Activated CD4-positive, CD25-positive, alpha-beta regulatory T cell treated with anti-CD3 and anti-CD28 coated beads, Interleukin-2, amount 50 U/mL, for 72 hours (primary cell): ENCODE results near the gene SLC12A8.
A peak's percentile ranks its signal among the peaks of the same experiment; 100 is the strongest.

ENCODE experiments used
- DNase-seq: peaks from one replicate; pipeline ENCODE4 v3.0.0; 2021

The SLC12A8 gene

GRCh38 chr3:125069968-125070745, 142.4 kb downstream of the SLC12A8 start:
- DNase-seq: no peak

GRCh38 chr3:125069452-125069851, 143.1 kb downstream of the SLC12A8 start:
- no peak for DNase-seq

- DNase-seq: no peak
These were observed 144.3 kb downstream of the SLC12A8 start for GRCh38 chr3:125068265-125068664.

GRCh38 chr3:125067225-125067624, 145.3 kb downstream of the SLC12A8 start:
- DNase-seq: no peak

GRCh38 chr3:125062904-125063618, 149.5 kb downstream of the SLC12A8 start:
- no peak for DNase-seq

- DNase-seq: no peak
These were observed 150.9 kb downstream of the SLC12A8 start for GRCh38 chr3:125061646-125062045.

GRCh38 chr3:125061170-125061569, 151.4 kb downstream of the SLC12A8 start:
- no peak for DNase-seq

GRCh38 chr3:125059488-125060245, 152.9 kb downstream of the SLC12A8 start:
- no peak for DNase-seq

- no peak for DNase-seq
These were observed 153.6 kb downstream of the SLC12A8 start for GRCh38 chr3:125058959-125059358.

- DNase-seq: no peak
These were observed 154.0 kb downstream of the SLC12A8 start for GRCh38 chr3:125058529-125058928.

GRCh38 chr3:125057186-125057850, 155.2 kb downstream of the SLC12A8 start:
- DNase-seq: no peak

GRCh38 chr3:125055913-125056745, 156.4 kb downstream of the SLC12A8 start, which contains the start of gene HEG1:
HEG1 (minus strand) TSS chr3:125055997; CDS start chr3:125055890, 107 bp downstream.
- peak; percentile 73 for DNase-seq

- no peak for DNase-seq
These were observed 157.1 kb downstream of the SLC12A8 start for GRCh38 chr3:125055331-125055912.

GRCh38 chr3:125054449-125055329, 157.9 kb downstream of the SLC12A8 start:
- no peak for DNase-seq

GRCh38 chr3:125054062-125054448, 158.5 kb downstream of the SLC12A8 start:
- DNase-seq: no peak

- no peak for DNase-seq
These were observed 159.2 kb downstream of the SLC12A8 start for GRCh38 chr3:125053304-125053699.

- DNase-seq: no peak
These were observed 159.8 kb downstream of the SLC12A8 start for GRCh38 chr3:125052624-125053303.

- DNase-seq: peak; percentile 44
These were observed 160.6 kb downstream of the SLC12A8 start for GRCh38 chr3:125051715-125052581.

GRCh38 chr3:125051205-125051604, 161.3 kb downstream of the SLC12A8 start:
- no peak for DNase-seq
